ENCODE data around the gene C1orf167.

Gene C1orf167

DNA sequence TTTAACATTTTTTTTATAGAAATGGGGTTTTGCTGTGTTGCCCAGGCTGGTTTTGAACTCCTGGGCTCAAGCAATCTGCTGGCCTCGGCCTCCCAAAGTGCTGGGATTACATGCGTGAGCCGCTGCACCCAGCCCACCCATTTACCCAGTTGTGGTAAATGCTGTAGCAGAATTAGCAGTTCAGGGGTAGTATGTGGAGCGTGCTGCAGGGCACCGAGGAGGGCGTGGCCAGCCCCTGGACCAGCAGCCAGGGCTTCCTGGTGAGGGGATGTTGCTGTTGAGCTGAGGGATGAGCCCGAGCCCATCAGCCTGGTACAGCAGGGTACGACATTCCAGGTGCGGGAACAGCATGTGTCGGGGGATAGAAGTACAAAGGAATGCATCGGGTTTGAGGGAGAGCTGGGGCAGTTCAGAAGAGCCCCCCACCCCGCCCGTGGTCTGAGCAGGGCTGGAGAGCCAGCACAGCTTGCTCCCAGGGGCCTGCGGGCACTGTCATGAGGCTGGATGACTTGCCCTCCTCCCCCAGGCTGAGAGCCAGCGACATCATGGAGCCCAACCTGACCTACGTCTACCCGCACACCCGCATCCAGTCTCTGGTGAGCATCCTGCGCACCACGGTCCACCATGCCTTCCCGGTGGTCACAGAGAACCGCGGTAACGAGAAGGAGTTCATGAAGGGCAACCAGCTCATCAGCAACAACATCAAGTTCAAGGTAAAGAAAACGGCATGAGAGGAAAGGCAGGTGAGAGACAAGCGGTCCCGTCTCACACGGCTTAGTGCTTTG, 73.6 kb downstream of the C1orf167 start:
- Histone ChIP-seq H3K4me3 (ENCODE audit: insufficient read depth, low read depth, low read length) (no peak overlapping the region), H3K4me1 (ENCODE audit: control insufficient read depth, insufficient read depth, low read length) (no peaks in the 10 kb centered on the region), H3K27ac (ENCODE audit: insufficient read depth, low read depth, low read length, poor library complexity, severe bottlenecking) (no peak overlapping the region), H3K36me3 (ENCODE audit: control insufficient read depth, insufficient read depth, low read length) (peaks cover 53% of the 10 kb centered on the region), H3K27me3 (ENCODE audit: control insufficient read depth, insufficient read depth, low read length, poor library complexity, severe bottlenecking) (no peaks in the 10 kb centered on the region), H3K9me3 (ENCODE audit: control insufficient read depth, low read length) (no peaks in the 10 kb centered on the region)
- 96% methylated on average over 28 of the region's 28 CpGs for WGBS, 2 experiments

DNA sequence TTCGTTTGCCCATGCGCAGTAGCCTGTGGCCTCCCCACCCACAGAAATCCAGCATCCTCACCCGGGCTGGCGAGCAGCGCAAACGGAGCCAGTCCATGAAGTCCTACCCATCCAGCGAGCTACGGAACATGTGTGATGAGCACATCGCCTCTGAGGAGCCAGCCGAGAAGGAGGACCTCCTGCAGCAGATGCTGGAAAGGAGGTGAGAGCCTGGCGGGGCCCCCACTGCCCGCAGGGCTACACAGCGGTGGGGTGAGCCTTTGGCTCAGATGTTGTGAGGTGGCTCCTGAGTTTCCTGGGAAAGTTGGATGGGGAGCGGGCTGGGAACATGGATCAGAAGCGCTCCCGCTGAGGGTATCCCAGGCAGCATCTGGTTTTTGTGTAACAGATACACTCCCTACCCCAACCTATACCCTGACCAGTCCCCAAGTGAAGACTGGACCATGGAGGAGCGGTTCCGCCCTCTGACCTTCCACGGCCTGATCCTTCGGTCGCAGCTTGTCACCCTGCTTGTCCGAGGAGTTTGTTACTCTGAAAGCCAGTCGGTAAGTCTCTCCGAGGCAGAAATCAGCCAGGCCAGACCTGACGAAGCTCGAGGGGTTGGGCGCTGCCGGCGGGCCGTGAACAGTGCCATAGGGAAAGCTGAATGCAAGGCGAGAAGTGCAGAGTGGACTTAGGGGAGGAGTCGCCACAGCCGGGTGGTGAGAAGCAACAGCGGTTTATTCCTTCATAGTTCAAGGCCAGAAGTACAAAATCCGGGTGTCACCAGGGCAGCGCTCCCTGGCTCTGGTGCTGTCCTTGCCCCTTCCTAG, 75.2 kb downstream of the C1orf167 start:
- Histone ChIP-seq H3K27ac (ENCODE audit: insufficient read depth, low read depth, low read length, poor library complexity, severe bottlenecking) (no peak overlapping the region), H3K27me3 (ENCODE audit: control insufficient read depth, insufficient read depth, low read length, poor library complexity, severe bottlenecking) (no peaks in the 10 kb centered on the region), H3K36me3 (ENCODE audit: control insufficient read depth, insufficient read depth, low read length) (peaks cover 61% of the 10 kb centered on the region), H3K4me3 (ENCODE audit: insufficient read depth, low read depth, low read length) (no peak overlapping the region), H3K4me1 (ENCODE audit: control insufficient read depth, insufficient read depth, low read length) (no peaks in the 10 kb centered on the region), H3K9me3 (ENCODE audit: control insufficient read depth, low read length) (no peaks in the 10 kb centered on the region)
- WGBS, 2 experiments = 95 to 96% methylated on average over 36 of the region's 36 CpGs

DNA sequence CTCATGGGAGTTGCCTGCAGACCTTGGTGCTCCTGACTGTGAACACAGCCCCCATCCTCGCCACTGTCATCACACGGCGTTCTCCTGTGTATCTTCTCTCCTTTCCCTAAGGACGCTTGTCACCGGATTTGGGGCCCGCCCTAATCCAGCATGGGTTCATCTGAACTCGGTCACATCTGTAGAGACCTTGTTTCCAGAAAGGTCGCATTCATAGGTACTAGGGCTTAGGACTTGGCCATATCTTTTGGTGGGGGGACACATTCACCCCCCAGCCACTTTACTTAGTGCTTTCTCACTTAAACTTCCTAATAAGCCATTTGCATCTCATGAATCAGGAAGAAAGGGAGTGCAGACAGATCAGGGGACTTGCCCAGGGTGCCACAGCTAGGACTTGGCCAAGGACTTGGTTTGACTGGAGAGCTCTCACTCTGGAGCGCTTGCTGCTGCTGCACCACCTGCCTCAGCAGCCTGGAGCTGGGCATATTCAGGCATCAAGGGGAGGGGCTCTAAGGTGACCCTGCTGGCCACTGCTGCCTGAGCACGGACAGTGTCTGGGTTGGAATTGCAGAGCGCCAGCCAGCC, 75.9 kb downstream of the C1orf167 start:
- Histone ChIP-seq H3K9me3 (ENCODE audit: control insufficient read depth, low read length) (no peaks in the 10 kb centered on the region), H3K4me1 (ENCODE audit: control insufficient read depth, insufficient read depth, low read length) (no peaks in the 10 kb centered on the region), H3K27ac (ENCODE audit: insufficient read depth, low read depth, low read length, poor library complexity, severe bottlenecking) (no peak overlapping the region), H3K27me3 (ENCODE audit: control insufficient read depth, insufficient read depth, low read length, poor library complexity, severe bottlenecking) (no peaks in the 10 kb centered on the region), H3K4me3 (ENCODE audit: insufficient read depth, low read depth, low read length) (no peak overlapping the region), H3K36me3 (ENCODE audit: control insufficient read depth, insufficient read depth, low read length) (peaks cover 66% of the 10 kb centered on the region)
- 93 to 94% methylated on average over 11 of the region's 11 CpGs for WGBS, 2 experiments

DNA sequence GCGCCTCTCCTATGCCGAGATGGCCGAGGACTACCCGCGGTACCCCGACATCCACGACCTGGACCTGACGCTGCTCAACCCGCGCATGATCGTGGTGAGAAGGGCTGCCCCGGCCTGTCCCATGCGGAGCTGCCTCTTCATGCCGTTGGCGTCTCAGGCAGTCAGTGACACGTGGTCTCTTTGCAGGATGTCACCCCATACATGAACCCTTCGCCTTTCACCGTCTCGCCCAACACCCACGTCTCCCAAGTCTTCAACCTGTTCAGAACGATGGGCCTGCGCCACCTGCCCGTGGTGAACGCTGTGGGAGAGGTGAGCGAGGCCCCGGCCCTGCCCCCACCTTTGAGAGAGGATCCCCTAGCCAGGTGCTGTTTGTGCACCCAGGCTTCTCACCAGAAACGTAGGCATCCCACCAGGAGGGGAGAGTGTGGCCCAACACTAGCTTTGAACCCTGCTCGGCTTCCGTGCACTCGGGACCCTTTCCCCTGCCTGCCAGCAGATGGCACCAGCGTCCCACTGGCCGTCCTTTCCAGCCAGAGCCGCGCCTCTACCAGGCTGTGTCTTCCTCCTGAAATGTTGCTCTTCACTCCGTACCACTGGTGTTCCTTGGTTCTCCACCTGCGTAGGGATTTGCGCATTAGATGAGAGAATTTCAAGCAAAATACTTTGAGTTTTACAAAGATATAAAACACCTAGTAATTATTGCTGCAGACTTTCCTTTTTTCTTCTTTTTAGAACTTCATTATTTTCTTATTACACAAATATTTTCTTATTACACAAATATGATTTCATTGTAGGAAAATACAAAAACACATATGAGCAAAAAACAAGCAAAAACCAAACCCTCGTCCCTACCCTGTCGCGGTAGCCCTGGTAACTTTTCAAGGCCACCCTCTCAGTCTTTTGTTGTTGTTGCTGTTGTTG, 76.6 kb downstream of the C1orf167 start:
- Histone ChIP-seq H3K27me3 (ENCODE audit: control insufficient read depth, insufficient read depth, low read length, poor library complexity, severe bottlenecking) (no peaks in the 10 kb centered on the region), H3K27ac (ENCODE audit: insufficient read depth, low read depth, low read length, poor library complexity, severe bottlenecking) (no peak overlapping the region), H3K9me3 (ENCODE audit: control insufficient read depth, low read length) (no peaks in the 10 kb centered on the region), H3K36me3 (ENCODE audit: control insufficient read depth, insufficient read depth, low read length) (peaks cover 65% of the 10 kb centered on the region), H3K4me3 (ENCODE audit: insufficient read depth, low read depth, low read length) (no peak overlapping the region), H3K4me1 (ENCODE audit: control insufficient read depth, insufficient read depth, low read length) (no peaks in the 10 kb centered on the region)
- 76 to 78% methylated on average over 40 of the region's 40 CpGs for whole genome bisulfite sequencing, 2 experiments
